Keratinocyte (primary cell): ENCODE measurements around the gene C2orf42. TPM values are rescaled to one million over a fixed set of nuclear protein-coding genes. Genes with fewer than 3 reads are reported as not detected.

Experiments
- DNase-seq: peaks from one replicate; pipeline ENCODE4 v3.0.0-alpha.2; 2011; ENCODE audit warnings: low read depth, missing footprints, low spot score
- FAIRE-seq: peaks from 2 replicates; lab custom pipeline; 2011; peaks lifted over from hg19 to GRCh38; lab: Jason Lieb, UNC
- H2AFZ ChIP-seq: 2 replicates; pipeline ENCODE4 v1.6.0; 2012; ENCODE audit warnings: low read length, control low read depth, inconsistent platforms; ENCODE audit not compliant: control insufficient read depth
- H3K27ac ChIP-seq: 2 replicates; pipeline ENCODE4 v1.5.1; 2011; ENCODE audit warnings: low read length; ENCODE audit not compliant: control insufficient read depth, insufficient read depth
- H3K27me3 ChIP-seq: 3 replicates; pipeline ENCODE4 v1.6.0; 2011; ENCODE audit warnings: low read length; ENCODE audit not compliant: control insufficient read depth, insufficient read depth; ENCODE audit errors: extremely low read depth
- H3K36me3 ChIP-seq, 2 experiments: 2 replicates in 1 of 2; 3 replicates in 1 of 2; pipeline ENCODE4 v1.5.1; 2011; ENCODE audit warnings: low read length in 2 of 2, mild to moderate bottlenecking in 1 of 2; ENCODE audit not compliant: control insufficient read depth in 2 of 2, insufficient read depth in 2 of 2; ENCODE audit errors: extremely low read depth in 1 of 2
- H3K4me1 ChIP-seq: 3 replicates; pipeline ENCODE4 v1.5.1; 2011; ENCODE audit warnings: low read length; ENCODE audit not compliant: control insufficient read depth, insufficient read depth; ENCODE audit errors: extremely low read depth
- H3K4me2 ChIP-seq: 3 replicates; pipeline ENCODE4 v1.6.0; 2011; ENCODE audit warnings: low read depth, low read length; ENCODE audit not compliant: control insufficient read depth, insufficient read depth; ENCODE audit errors: extremely low read depth
- H3K4me3 ChIP-seq, 3 experiments: fragments of 200-600 bp in 1 of 3; sonication (generic) in 1 of 3; 2 replicates in 2 of 3; 3 replicates in 1 of 3; pipeline ENCODE4 v1.5.1; 2011 to 2016; ENCODE audit warnings: low read length in 3 of 3, mild to moderate bottlenecking in 3 of 3, control low read depth in 2 of 3, inconsistent platforms in 1 of 3, low read depth in 1 of 3, mixed read lengths in 1 of 3, mixed run types in 1 of 3, moderate library complexity in 1 of 3; ENCODE audit not compliant: control insufficient read depth in 2 of 3, insufficient read depth in 2 of 3; ENCODE audit errors: extremely low read depth in 1 of 3
- H3K79me2 ChIP-seq: 2 replicates; pipeline ENCODE4 v1.6.0; 2012; ENCODE audit warnings: low read length; ENCODE audit not compliant: control insufficient read depth, insufficient read depth
- H3K9ac ChIP-seq: 3 replicates; pipeline ENCODE4 v1.6.0; 2011; ENCODE audit warnings: low read length; ENCODE audit not compliant: control insufficient read depth, insufficient read depth; ENCODE audit errors: extremely low read depth
- H3K9me1 ChIP-seq: 3 replicates; pipeline ENCODE4 v1.6.0; 2011; ENCODE audit warnings: low read length; ENCODE audit not compliant: control insufficient read depth, insufficient read depth; ENCODE audit errors: extremely low read depth
- H3K9me3 ChIP-seq: 2 replicates; pipeline ENCODE4 v1.5.1; 2012; ENCODE audit warnings: low read depth, low read length; ENCODE audit not compliant: control insufficient read depth
- H4K20me1 ChIP-seq: 3 replicates; pipeline ENCODE4 v1.6.0; 2011; ENCODE audit warnings: low read length; ENCODE audit not compliant: control insufficient read depth, insufficient read depth; ENCODE audit errors: extremely low read depth
- CTCF ChIP-seq, 3 experiments: IDR thresholded peaks in 1 of 3; conservative IDR thresholded peaks in 1 of 3; optimal IDR thresholded peaks in 1 of 3; 2 replicates in 2 of 3; 3 replicates in 1 of 3; pipeline versions ENCODE3 to v1.5.1; 2011; ENCODE audit warnings: low read length in 3 of 3, mild to moderate bottlenecking in 3 of 3, moderate library complexity in 2 of 3, control low read depth in 1 of 3, inconsistent platforms in 1 of 3; ENCODE audit not compliant: insufficient read depth in 2 of 3; ENCODE audit errors: extremely low read depth in 1 of 3
- EZH2 ChIP-seq: IDR thresholded peaks from one replicate; pipeline ENCODE4 v1.6.1; 2012; ENCODE audit warnings: inconsistent platforms, mild to moderate bottlenecking, low read length, moderate library complexity
- dilution Hi-C: fragments of 300-500 bp; cut with MboI; formaldehyde crosslinking; loops from one replicate; pipeline ENCODE4 v1.7.0; 2020; ENCODE audit warnings: low sequenced_read_pairs; ENCODE audit not compliant: extremely low pct_ligation_motif_present
- polyA plus RNA-seq, 5 experiments: library from polyadenylated mRNA; depleted of rRNA in 3 of 5; stranded (reverse) in 3 of 5; stranded (forward) in 1 of 5; unstranded in 1 of 5; fragments of >200 nt; gene quantifications; 1 replicate in 1 of 5; 2 replicates in 3 of 5; 3 replicates in 1 of 5; pipeline versions ENCODE4 v1.2.1 to v1.2.3, GENCODE V29; 2011 to 2012; ENCODE audit warnings: missing spikeins in 2 of 5, low read depth in 1 of 5, low replicate concordance in 1 of 5

Gene C2orf42
- polyA plus RNA-seq, 1 donor (not counting 4 experiments of a cell fraction or from before 2014, with no cell fraction given), result 9.3 TPM

GRCh38 chr2:70201225-70201768 lies 10.5 kb upstream of the C2orf42 start:
- no peak for DNase-seq
- H2AFZ ChIP-seq, result no peak overlapping the region
- H3K9me3 ChIP-seq, result no peaks in the 10 kb centered on the region
- H3K27ac ChIP-seq, result no peak overlapping the region
- TF ChIP-seq CTCF (optimal IDR thresholded peaks at IDR 0.05 in 1 of 3, IDR thresholded peaks at IDR 0.05 in 1 of 3, conservative IDR thresholded peaks at IDR 0.05 in 1 of 3; ENCODE audit: extremely low read depth in 1 of 3, insufficient read depth in 2 of 3, low read length in 3 of 3) (no peak), EZH2 (no peak)
- no peak for FAIRE-seq
- H3K4me1 ChIP-seq, result peaks cover 9% of the 10 kb centered on the region
- H3K4me2 ChIP-seq, result no peak overlapping the region
- no peak overlapping the region for H3K9ac ChIP-seq
- H4K20me1 ChIP-seq, result no peaks in the 10 kb centered on the region
- dilution Hi-C loops, result no loop called here
- no peaks in the 10 kb centered on the region for H3K9me1 ChIP-seq
- no peaks in the 10 kb centered on the region for H3K27me3 ChIP-seq
- no peaks in the 10 kb centered on the region for H3K36me3 ChIP-seq
- H3K79me2 ChIP-seq, result no peaks in the 10 kb centered on the region
- no peak overlapping the region for H3K4me3 ChIP-seq

GRCh38 chr2:70199320-70199864 lies 8.6 kb upstream of the C2orf42 start:
- peaks cover 9% of the 10 kb centered on the region for H3K4me1 ChIP-seq
- DNase-seq, result no peak
- dilution Hi-C loops, result no loop called here
- no peaks in the 10 kb centered on the region for H3K9me3 ChIP-seq
- no peaks in the 10 kb centered on the region for H3K9me1 ChIP-seq
- no peak overlapping the region for H3K4me3 ChIP-seq
- no peak overlapping the region for H3K9ac ChIP-seq
- H3K79me2 ChIP-seq, result no peaks in the 10 kb centered on the region
- no peak overlapping the region for H3K27ac ChIP-seq
- no peak overlapping the region for H2AFZ ChIP-seq
- H3K27me3 ChIP-seq, result no peaks in the 10 kb centered on the region
- TF ChIP-seq CTCF (optimal IDR thresholded peaks at IDR 0.05 in 1 of 3, IDR thresholded peaks at IDR 0.05 in 1 of 3, conservative IDR thresholded peaks at IDR 0.05 in 1 of 3; ENCODE audit: extremely low read depth in 1 of 3, insufficient read depth in 2 of 3, low read length in 3 of 3) (no peak), EZH2 (no peak)
- H3K36me3 ChIP-seq, result no peaks in the 10 kb centered on the region
- no peak for FAIRE-seq
- no peaks in the 10 kb centered on the region for H4K20me1 ChIP-seq
- no peak overlapping the region for H3K4me2 ChIP-seq
